Adrenal gland (tissue), 5 donors: ENCODE data around the gene NARS2.

Experiments used
- CTCF ChIP-seq, 6 experiments: fragments of 450-650 bp in 4 of 6; fragments of 200-600 bp in 2 of 6; sonication (generic) in 1 of 6; IDR thresholded peaks; 1 replicate in 5 of 6; 2 replicates in 1 of 6; pipeline versions ENCODE4 v1.5.1 to v1.8.0; 2016 to 2021; ENCODE audit warnings: antibody characterized with exemption in 6 of 6, mild to moderate bottlenecking in 2 of 6, moderate library complexity in 1 of 6
- POLR2A ChIP-seq, 2 donors: fragments of 450-650 bp; IDR thresholded peaks; one replicate each; pipeline ENCODE4 v1.6.1; 2017; ENCODE audit warnings: antibody characterized with exemption in 2 of 2, mild to moderate bottlenecking in 2 of 2, moderate library complexity in 1 of 2
- donor health status: DM: no; HTN: no; CAD: no.

GRCh38 chr11:78400116-78400515 lies 174.5 kb downstream of the NARS2 start:
- TF ChIP-seq CTCF (IDR thresholded peaks at IDR 0.05) (no peak), POLR2A (IDR thresholded peaks at IDR 0.05) (no peak)
